ENCODE measurements around the gene MFF.
"Not testable (repeated sequence)": the region's sequence is repeated elsewhere in the genome, so short reads cannot be mapped to it uniquely, and the experiment has no call there.

MFF gene

DNA sequence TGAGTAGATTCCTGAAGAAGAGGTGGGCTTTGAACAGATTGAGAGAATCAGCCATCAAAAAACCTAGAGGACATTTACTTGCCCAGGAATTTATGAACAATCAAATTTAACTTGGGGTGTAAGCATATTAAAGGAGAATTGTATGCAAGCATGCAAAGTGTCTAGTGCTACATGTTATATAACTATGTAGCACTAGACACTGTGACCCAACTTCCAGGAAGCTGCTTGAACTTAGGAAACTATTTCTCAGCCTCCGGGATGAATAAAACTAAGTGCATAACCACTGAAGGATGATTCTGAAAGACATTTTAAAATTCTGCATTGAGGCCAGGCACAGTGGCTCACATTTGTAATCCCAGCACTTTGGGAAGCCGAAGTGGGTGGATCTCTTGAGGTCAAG is 12.4 kb downstream of the MFF start:
- no peak for DNase-seq

DNA sequence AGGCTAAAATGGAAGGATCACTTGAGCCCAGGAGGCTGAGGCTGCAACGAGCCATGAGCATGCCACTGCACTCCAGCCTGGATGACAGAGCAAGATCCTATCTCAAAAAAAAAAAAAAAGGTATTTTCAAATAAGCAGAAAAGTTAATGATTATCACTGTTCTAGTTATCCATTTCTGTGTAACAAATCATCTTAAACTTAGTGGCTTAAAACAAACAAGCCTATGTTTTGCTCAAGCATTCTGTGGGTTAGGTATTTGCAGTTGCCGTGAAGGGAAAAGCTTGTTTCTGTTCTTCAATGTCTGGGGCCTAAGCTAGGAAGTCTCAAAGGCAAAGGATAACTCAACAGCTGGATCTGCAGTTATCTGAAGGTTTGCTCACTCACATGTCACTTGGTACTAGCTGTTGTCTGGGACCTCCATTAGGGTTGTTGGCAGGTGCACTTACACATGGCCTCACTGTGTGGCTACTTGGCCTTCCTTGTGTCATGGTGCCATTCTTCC is 14.1 kb downstream of the MFF start:
- DNase-seq = no peak

DNA sequence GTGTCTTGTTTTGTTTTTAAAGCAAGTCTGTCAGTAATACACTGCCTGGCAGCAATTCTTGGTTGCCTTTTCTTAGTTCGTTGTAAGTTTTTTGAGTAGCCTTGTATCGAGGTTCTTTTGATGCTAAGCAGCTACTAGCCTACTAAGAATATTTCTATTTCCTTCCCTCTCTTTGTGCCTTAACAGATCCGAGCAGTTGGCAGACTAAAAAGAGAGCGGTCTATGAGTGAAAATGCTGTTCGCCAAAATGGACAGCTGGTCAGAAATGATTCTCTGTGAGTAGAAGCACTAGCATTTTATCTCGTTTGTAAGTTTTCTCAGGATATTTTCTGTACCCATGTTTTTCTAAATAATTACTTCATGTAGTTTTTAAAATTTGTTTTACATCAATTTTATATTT is 15.1 kb downstream of the MFF start:
- no peak for DNase-seq

GRCh38 chr2:227341553-227341952 is 16.5 kb downstream of the MFF start:
- DNase-seq = no peak

DNA sequence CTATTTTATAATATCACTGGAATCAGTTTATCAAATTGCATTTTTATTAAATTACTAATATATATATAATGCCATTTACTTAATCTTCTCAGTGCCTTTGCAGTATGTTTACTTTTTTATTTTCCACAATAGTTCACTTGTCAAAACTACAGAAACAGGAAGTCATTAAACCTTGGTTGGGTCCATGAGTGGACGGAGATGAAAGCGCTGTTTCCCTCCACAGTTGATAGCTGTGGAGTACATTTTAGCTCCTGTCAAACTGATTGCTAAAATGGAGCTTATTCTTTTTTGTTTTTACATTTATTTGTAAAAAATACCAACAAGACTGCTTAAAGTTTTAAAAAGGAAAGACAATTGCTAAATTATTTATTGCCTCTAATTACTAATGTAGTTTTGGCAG is 19.2 kb downstream of the MFF start:
- DNase-seq = no peak

DNA sequence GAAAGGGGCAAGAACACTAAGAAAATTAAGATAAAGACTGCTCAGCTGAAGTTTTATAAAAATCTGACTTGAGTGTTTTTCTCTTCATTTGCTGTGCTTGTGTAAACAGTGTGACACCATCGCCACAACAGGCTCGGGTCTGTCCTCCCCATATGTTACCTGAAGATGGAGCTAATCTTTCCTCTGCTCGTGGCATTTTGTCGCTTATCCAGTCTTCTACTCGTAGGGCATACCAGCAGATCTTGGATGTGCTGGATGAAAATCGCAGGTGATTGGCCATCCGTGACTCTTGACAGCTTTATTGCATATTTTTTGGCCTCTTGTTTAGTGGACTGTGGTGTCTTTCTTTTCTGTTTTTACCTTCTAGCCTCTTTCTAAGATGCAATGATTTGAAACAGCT is 22.1 kb downstream of the MFF start:
- DNase-seq = no peak

GRCh38 chr2:227348324-227348723 is 23.3 kb downstream of the MFF start:
- no peak for DNase-seq

DNA sequence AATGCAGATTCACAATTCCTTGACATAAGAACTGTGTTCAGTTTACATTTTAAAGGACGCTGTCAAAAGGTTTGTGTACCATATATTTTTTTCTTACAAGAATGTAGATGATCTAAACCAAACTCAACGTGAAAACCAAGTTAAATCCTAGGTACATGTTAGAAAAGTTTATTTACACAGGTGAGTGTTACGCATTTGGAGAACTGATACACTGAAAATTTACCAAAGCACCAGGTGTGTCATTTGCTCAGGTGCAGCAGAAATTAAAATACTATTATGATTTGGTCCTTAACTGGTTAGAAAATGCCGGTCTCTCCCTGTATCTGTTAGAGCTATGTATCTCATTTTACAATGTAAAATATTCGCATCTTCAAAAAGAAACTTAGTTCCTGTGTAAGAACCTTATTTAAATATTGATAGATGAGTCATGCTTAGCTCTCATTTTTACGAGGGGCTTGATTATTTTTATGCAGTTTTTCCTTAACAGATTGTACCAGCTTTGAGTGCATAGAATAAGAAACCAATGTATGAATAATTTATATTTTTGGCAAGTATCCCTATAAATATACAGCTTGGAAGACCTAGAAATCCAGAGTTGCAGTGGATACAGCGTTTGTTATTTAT is 25.1 kb downstream of the MFF start:
- no peak for DNase-seq

DNA sequence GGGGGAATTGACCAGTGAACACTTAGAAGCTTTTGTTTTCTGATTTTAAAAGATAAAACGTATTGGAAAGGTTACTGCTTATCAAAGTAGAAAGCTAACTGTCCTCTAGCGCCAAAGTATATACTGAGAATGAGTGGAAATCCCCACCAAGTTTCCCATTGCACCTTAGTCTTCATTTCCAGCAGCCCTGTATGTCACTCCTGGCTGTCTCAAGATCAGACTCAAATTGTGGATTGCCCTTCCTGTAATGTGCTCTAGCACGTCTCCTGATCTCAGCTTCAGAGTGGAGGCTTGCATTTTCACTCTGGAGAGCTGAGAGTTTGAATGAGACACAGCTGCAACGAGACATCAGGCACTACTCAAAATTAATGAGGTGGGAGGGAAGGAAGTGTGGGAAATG is 26.6 kb downstream of the MFF start:
- DNase-seq = no peak

DNA sequence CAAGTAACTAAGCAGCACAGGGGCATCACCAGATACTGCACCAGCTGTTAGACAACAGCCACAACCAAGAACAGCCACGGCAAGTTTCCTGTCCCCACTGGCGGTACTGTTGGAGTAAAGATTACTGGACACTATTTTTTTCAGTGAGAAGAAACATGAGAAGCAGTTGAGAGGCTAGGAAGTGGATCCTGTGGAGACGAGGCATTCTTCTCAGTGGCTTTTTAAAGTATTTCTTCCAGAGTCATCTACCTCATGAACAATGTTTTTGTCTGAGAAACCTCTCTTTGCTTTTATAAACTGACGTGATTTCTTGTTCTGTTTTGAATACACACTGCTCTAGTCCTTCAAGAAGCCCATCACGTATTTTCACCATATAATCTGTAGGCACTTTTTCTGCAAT is 35.3 kb downstream of the MFF start:
- DNase-seq = no peak

- DNase-seq = no peak
Measured at GRCh38 chr2:227363756-227364155, 38.7 kb downstream of the MFF start.

- DNase-seq = not testable (repeated sequence)
Measured at GRCh38 chr2:227364585-227365263, 39.7 kb downstream of the MFF start.

DNA sequence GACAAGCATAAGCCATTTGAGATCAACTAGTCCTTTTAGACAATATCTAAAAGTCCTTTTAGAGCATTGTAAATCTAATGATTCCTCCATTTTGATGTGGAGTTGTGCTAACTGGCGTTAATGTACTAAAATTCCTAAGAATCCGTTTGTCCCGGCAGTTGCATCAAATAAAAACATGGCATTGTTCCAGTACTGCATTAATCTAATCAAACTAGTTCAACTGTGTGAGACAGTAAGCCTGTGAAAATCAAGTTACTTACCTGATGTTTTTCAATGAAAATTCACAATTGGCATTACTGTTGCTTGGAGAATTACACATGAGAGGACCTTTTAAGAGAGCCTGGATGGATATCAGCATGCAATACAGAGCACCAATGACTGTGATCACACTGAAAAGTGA is 40.8 kb downstream of the MFF start:
- DNase-seq = no peak

GRCh38 chr2:227366769-227367426 is 41.8 kb downstream of the MFF start:
- no peak for DNase-seq

GRCh38 chr2:227367427-227367795 is 42.4 kb downstream of the MFF start:
- no peak for DNase-seq

- no peak for DNase-seq
Measured at GRCh38 chr2:227368574-227368973, 43.5 kb downstream of the MFF start.

DNA sequence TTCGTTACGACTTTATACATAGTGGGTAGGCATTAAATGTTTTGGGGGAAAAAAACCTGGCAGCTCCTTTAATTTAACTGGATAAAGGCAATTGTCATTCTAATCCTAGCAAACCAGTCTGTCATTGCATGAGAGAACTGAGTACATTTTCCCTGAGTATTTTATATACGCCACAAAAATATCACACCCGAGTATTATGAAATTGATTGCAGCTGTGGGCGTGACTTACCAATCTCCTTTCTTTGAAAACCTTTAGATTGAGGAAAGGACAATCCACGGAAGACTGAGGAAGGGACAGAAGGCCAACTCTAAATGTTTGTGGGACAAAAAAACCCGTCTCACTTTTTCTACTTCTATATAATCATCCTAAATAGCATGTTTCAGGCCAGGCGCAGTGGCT is 45.0 kb downstream of the MFF start:
- DNase-seq = no peak

DNA sequence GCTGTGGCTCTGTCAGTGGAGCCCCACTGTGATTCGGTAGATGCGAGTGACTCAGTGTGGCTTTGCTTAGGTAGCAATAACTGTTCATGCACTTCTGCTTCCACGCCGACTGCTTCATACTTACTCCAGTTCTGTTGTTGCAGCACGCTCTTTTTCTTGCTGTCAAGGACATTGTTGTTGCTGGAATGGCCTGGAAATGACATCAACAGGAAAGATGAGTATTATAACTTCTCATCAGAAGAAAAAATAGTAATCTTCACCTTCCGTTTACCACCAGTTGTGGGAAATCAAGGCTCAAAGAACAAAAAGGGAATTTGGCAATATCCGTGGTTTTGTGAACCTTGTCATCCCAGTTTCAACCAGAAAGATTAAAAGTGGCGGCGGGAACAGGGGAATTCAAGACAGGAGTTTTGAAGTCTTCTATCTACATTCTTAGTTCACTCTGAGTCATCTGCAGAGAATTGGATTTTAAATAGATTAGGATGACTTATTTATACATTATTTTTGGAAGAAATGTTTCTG is 45.8 kb downstream of the MFF start:
- DNase-seq = no peak

DNA sequence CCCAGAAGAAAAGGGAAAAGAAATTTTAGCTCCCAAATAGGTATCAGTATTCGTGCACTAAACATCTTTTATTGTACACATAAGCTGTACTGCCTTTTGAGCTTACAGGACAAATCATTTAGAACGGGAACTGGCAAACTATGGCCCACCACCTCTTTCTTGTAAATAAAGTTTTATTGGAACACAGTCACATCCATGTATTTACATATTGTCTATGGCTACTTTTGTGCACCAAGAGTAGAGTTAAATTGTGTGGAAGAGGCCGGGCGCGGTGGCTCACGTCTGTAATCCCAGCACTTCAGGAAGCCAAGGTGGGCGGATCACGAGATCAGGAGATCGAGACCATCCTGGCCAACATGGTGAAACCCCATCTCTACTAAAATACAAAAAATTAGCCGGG is 48.3 kb downstream of the MFF start:
- no peak for DNase-seq

DNA sequence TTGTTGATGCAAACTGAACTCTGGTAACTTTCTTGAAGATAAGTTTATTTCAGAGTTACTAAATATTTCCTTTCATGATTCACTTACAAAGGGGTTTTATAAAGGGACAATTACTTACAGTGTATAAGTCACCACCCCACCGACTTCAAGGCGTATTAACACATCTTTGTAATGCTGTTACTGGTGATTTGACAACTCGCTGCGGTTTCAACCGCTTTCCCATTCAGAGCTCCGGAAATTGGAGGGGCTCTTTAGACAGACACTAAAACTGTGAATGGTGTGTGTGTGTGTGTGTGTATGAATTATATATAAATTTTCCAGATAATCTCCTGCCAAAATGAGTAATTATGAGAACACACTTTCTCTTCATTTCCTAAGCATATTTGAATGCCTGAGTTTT is 49.1 kb downstream of the MFF start:
- no peak for DNase-seq

DNA sequence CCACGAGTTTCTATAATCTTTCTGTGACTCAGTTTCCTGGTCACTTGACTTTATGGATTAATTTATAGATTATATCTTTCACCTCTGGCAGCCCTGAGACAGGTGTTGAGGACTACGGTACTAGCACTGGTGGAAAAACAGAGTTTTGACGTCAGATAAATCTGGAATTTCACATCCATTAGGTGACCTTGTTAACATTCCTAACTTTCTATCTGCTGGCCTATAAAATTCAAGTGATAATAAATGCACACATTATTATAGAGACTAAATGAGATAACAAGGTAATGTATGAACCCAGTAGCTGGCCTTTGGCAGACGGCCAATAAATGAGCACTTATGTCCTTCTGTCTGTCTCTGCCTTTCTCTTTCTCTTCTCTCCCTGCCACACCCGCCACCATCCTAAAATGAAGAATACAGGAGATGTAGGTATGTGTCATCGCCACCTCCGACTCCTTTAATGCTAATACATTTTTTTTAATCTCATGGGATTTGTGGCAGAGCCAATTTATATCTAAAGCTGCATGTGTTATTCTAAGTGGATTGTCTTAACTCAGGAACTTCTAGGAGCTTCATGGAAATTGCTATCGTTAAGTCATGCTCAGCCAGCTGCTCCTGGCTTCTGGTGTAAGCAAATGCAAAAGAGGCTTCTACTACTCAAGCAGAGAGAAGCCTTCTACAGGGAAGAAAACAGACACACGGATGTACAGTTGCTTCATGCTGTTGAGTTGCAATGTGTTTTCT is 51.8 kb downstream of the MFF start:
- no peak for DNase-seq

- no peak for DNase-seq
Measured at GRCh38 chr2:227377467-227378351, 52.7 kb downstream of the MFF start.
